ENCODE data around the gene UBIAD1.

Gene UBIAD1

GRCh38 chr1:11335417-11336056 lies 62.5 kb downstream of the UBIAD1 start:
- Mint-ChIP-seq H3K27me3 (peaks cover 6% of the 10 kb centered on the region), H3K9me3 (ENCODE audit: low read depth) (no peaks in the 10 kb centered on the region), H3K4me3 (no peak overlapping the region), H3K27ac (no peak overlapping the region), H3K4me1 (ENCODE audit: low read depth) (peaks cover 12% of the 10 kb centered on the region), H3K36me3 (no peaks in the 10 kb centered on the region)

- Mint-ChIP-seq H3K27me3 (peaks cover 6% of the 10 kb centered on the region), H3K4me3 (no peak overlapping the region), H3K4me1 (ENCODE audit: low read depth) (peaks cover 12% of the 10 kb centered on the region), H3K27ac (no peak overlapping the region), H3K36me3 (no peaks in the 10 kb centered on the region), H3K9me3 (ENCODE audit: low read depth) (no peaks in the 10 kb centered on the region)
Observed at GRCh38 chr1:11337580-11338073, 64.6 kb downstream of the UBIAD1 start.

Measured in activated naive CD8-positive, alpha-beta T cell (primary cell).